ENCODE results near the gene SMIM36. TPM values are rescaled to one million over a fixed set of nuclear protein-coding genes. Genes with fewer than 3 reads are reported as not detected.

The SMIM36 gene
- total and polyA plus RNA-seq, 2 of the 8 experiments (the other 6 are each of a cell fraction or from before 2014, with no cell fraction given), result not detected

- TF ChIP-seq CHD7 (IDR thresholded peaks at IDR 0.05; ENCODE audit: insufficient replicate concordance, low read length), result no peak
- no peak for TF ChIP-seq RBBP5 (IDR thresholded peaks at IDR 0.05; ENCODE audit: borderline replicate concordance, low read depth, low read length)
- TF ChIP-seq SIN3A (conservative IDR thresholded peaks at IDR 0.05 in 1 of 2, IDR thresholded peaks at IDR 0.05 in 1 of 2; ENCODE audit: low read depth in 1 of 2, low read length in 2 of 2), result no peak
- TF ChIP-seq POLR2A (IDR thresholded peaks at IDR 0.05; ENCODE audit: control extremely low read depth in 1 of 2, low read depth in 2 of 2, low read length in 2 of 2), result no peak
- TF ChIP-seq, protein P1, sequence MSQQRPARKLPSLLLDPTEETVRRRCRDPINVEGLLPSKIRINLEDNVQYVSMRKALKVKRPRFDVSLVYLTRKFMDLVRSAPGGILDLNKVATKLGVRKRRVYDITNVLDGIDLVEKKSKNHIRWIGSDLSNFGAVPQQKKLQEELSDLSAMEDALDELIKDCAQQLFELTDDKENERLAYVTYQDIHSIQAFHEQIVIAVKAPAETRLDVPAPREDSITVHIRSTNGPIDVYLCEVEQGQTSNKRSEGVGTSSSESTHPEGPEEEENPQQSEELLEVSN (IDR thresholded peaks at IDR 0.05), result no peak
Measured at GRCh38 chr17:55487695-55488432, 23.4 kb downstream of the SMIM36 start (continued).

Measured in H1 (cell line).